Measurements from ENCODE around the gene SUMO4. TPM values are rescaled to one million over a fixed set of nuclear protein-coding genes. Genes with fewer than 3 reads are reported as not detected.

Gene SUMO4
- total RNA-seq, 1 experiment from 2014 or later = 1.1 TPM

GRCh38 chr6:149379977-149380376, 20.1 kb upstream of the SUMO4 start:
- ATAC-seq = no peak
- CTCF ChIA-PET = no interaction called here
- BruUV-seq (replicated peaks) = no TSS peak
- peaks cover 7% of the 10 kb centered on the region; the same call in 1 of the 2 replicates for H3K36me3 ChIP-seq (ENCODE audit: control insufficient read depth, insufficient read depth, low read length)
- in situ Hi-C loops (cut with HindIII; ENCODE audit: low pct_unique_long_range_greater_than_20kb, low sequenced_read_pairs) (no loop called here), intact Hi-C loops (cut with micrococcal nuclease; ENCODE audit: unreplicated experiment) (no loop called here)
- POLR2A ChIA-PET = no interaction called here
- no peak overlapping the region for H3K4me3 ChIP-seq (ENCODE audit: low read depth in 2 of 2, low read length in 2 of 2)
- no peaks in the 10 kb centered on the region for H3K4me1 ChIP-seq (ENCODE audit: control insufficient read depth, insufficient read depth, low read length)
- H3K9me3 ChIP-seq (ENCODE audit: control insufficient read depth, insufficient read depth, low read depth, low read length) = no peaks in the 10 kb centered on the region
- H3K27me3 ChIP-seq (ENCODE audit: control insufficient read depth, insufficient read depth, low read length) = no peaks in the 10 kb centered on the region
- H3K27ac ChIP-seq (ENCODE audit: low read length) = no peak overlapping the region
- no peak for DNase-seq (ENCODE audit: low read depth, low spot score)
- TF ChIP-seq REST (IDR thresholded peaks at IDR 0.05; ENCODE audit: insufficient read depth in 1 of 2, low read depth in 2 of 2, low read length in 1 of 2) = no peak
- no peak for TF ChIP-seq POLR2AphosphoS5 (IDR thresholded peaks at IDR 0.05; ENCODE audit: low read depth, low read length)
- TF ChIP-seq SIN3A (IDR thresholded peaks at IDR 0.05; ENCODE audit: borderline replicate concordance, insufficient read depth, low read depth, low read length) = no peak
- TF ChIP-seq TCF7L2 (IDR thresholded peaks at IDR 0.05; ENCODE audit: low read depth, low read length) = no peak
- no peak for TF ChIP-seq CTCF (IDR thresholded peaks at IDR 0.05)

DNA sequence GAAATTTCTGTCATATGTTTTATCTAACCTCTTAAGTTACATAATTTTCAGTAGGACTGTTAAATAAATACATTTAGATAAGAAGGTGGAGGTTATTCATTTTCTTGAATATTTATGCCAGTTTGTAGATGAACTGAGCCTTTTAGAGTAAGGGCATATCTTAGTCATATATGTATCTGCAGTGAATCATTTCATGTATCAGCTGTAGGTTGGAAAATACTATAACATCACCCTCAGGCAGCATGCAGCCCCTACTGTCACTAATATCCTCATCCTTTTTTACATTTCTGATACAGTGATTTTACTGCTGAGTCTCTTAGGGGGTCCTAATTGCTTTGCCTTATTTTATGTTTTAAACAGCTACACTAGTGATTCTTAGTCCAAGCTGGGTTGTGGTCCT, 19.5 kb upstream of the SUMO4 start:
- Histone ChIP-seq H3K27me3 (ENCODE audit: control insufficient read depth, insufficient read depth, low read length) (no peaks in the 10 kb centered on the region), H3K9me3 (ENCODE audit: control insufficient read depth, insufficient read depth, low read depth, low read length) (no peaks in the 10 kb centered on the region), H3K4me1 (ENCODE audit: control insufficient read depth, insufficient read depth, low read length) (no peaks in the 10 kb centered on the region), H3K27ac (ENCODE audit: low read length) (no peak overlapping the region), H3K36me3 (ENCODE audit: control insufficient read depth, insufficient read depth, low read length) (peaks cover 7% of the 10 kb centered on the region; the same call in 1 of the 2 replicates), H3K4me3 (ENCODE audit: low read depth in 2 of 2, low read length in 2 of 2) (no peak overlapping the region)
- DNase-seq (ENCODE audit: low read depth, low spot score) (no peak), ATAC-seq (no peak)
- intact Hi-C loops (cut with micrococcal nuclease; ENCODE audit: unreplicated experiment) = no loop called here
- in situ Hi-C loops (cut with HindIII; ENCODE audit: low pct_unique_long_range_greater_than_20kb, low sequenced_read_pairs) = no loop called here
- BruUV-seq (replicated peaks) = no TSS peak
- no peak for TF ChIP-seq CTCF (IDR thresholded peaks at IDR 0.05)
- no peak for TF ChIP-seq TCF7L2 (IDR thresholded peaks at IDR 0.05; ENCODE audit: low read depth, low read length)
- no peak for TF ChIP-seq SIN3A (IDR thresholded peaks at IDR 0.05; ENCODE audit: borderline replicate concordance, insufficient read depth, low read depth, low read length)
- no peak for TF ChIP-seq REST (IDR thresholded peaks at IDR 0.05; ENCODE audit: insufficient read depth in 1 of 2, low read depth in 2 of 2, low read length in 1 of 2)
- no peak for TF ChIP-seq POLR2AphosphoS5 (IDR thresholded peaks at IDR 0.05; ENCODE audit: low read depth, low read length)
- ChIA-PET CTCF (no interaction called here), POLR2A (no interaction called here)
